CD4-positive, alpha-beta T cell treated with Interleukin-17A for 4 hours (primary cell): ENCODE data around the gene SLAMF6.
A peak's percentile ranks its signal among the peaks of the same experiment; 100 is the strongest.
"Not testable (repeated sequence)": the region's sequence is repeated elsewhere in the genome, so short reads cannot be mapped to it uniquely, and the experiment has no call there.

Experiments used
- DNase-seq: peaks from one replicate; pipeline ENCODE4 v3.0.0-alpha.2; 2020; ENCODE audit warnings: mixed read lengths

The SLAMF6 gene

GRCh38 chr1:160500321-160500990 lies 22.6 kb downstream of the SLAMF6 start:
- no peak for DNase-seq

DNA sequence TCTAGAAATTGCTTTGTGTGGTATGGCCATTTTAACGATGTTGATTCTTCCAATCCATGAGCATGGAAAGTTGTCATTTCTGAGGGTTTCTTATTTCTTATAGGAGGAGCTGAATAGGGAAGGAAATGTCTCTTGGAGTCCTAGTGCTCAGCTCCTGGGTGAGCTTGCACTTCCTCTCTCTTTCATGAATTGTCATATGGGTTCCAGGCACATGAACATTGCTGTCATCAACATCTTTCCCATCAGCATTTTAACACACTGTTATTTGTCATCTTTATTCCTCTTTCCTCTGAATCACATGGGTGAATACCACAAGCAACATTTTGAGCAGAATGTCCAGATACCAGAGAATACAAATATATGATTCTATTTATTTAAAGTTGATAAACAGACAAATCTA lies 23.4 kb downstream of the SLAMF6 start:
- no peak for DNase-seq

GRCh38 chr1:160498301-160499065 lies 24.6 kb downstream of the SLAMF6 start:
- DNase-seq = not testable (repeated sequence)

DNA sequence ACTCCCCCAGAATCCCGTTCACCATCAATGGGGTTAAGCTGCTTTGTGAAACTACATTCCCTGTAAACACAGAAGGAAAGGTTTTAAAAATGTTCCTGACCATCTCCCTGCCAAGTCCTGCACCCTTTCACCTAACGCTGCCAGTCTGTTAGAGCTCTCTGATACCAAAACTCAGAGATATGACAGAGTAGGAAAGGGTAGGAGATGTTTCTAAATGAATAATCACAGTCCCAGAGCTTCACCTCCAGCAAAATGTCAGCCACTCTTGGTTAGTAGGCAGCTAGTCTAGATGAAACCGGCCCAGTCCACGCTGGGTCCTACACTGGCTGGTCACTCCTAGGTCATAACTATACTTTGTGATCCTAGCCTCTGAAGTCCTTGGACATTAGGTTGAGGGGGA lies 26.7 kb downstream of the SLAMF6 start:
- DNase-seq = no peak

DNA sequence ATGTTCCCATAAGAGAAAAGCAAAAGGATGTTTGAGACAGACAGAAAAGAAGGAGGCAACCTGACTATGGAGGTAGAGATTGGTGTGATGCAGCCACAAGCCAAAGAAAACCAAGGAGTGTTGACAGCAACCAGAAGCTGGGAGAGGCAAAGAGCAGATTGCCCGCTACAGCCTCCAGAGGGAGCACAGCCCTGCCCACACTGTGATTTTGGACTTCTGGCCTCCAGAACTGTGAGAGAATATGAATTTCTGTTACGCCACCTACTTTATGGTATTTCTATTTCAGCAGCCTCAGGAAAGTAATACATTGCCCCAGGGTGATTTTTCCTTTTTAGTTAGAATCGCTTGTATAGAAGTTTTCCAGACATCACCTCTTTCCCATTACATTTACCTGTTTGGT lies 28.4 kb downstream of the SLAMF6 start:
- DNase-seq = peak; percentile 29

DNA sequence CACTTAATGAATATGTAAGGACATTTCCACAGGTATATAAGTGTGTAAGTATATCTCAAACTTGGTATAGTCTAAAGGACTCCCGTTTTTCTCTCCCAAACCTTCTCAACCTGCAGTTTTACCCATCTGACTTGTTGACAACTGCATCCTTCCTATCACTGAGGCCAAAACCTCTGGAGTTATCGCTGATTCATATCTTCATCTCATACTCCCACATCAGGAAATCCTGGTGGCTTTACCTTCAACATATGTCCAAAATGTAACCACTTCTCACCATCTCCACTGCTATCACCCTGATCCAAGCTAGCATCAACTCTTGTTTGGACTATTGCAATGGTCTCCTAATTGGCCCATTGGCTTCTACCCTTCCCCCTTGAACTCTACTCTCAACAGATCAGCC lies 30.4 kb downstream of the SLAMF6 start:
- DNase-seq = no peak

GRCh38 chr1:160491981-160492380 lies 31.1 kb downstream of the SLAMF6 start:
- no peak for DNase-seq

GRCh38 chr1:160491017-160491416 lies 32.0 kb downstream of the SLAMF6 start:
- DNase-seq = no peak

GRCh38 chr1:160489513-160490261 lies 33.4 kb downstream of the SLAMF6 start:
- DNase-seq = no peak

GRCh38 chr1:160488347-160489058 lies 34.6 kb downstream of the SLAMF6 start:
- no peak for DNase-seq

DNA sequence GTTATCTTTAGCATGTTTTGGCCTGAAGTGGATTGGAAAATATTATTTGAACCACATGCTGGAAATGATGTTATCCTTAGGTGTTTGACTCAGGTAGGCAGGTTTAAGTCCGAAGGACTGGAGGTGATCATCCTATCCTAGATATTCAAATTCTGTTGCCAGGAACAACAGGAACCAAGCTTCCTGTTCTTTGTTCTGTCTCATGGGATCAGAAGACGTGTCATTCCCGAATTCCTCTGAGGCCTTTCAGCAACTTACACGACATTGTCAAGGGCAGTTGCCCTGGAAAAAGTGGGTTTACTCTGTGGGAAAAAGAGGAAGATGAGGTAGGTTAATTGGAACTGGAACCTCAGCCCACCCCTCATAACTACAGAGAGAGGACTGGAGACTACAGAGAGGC lies 36.6 kb downstream of the SLAMF6 start:
- no peak for DNase-seq

GRCh38 chr1:160483505-160484185 lies 39.4 kb downstream of the SLAMF6 start:
- DNase-seq = no peak

DNA sequence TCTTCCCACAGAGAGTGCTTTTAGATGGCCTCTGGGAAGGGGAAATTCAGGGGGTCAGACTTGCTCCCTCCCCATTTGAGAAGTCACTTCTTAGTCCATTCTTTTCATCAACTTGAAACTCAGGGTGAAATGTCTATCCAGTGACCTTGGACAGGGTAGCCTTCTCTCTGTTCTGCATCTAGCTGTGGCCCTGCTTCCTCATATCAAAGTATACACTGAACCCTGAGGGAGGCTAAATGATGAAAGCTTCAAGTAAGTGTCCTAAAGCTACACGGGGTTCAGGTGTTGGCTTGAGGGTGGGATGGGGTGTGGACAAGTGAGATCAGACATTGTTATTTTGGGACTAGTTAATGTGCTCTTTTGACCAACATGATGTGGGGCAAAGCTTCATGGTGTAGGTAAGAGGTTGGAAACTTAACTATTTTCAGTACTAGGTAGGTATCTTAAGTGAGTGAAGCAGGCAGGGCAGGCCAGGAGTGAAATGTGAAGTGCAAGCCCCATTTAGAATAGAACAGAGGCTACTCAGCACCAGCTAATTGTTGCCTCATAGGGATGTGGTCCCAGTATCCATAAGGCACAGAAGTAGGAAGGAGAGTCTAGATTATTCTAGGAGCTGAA lies 41.0 kb downstream of the SLAMF6 start:
- no peak for DNase-seq

DNA sequence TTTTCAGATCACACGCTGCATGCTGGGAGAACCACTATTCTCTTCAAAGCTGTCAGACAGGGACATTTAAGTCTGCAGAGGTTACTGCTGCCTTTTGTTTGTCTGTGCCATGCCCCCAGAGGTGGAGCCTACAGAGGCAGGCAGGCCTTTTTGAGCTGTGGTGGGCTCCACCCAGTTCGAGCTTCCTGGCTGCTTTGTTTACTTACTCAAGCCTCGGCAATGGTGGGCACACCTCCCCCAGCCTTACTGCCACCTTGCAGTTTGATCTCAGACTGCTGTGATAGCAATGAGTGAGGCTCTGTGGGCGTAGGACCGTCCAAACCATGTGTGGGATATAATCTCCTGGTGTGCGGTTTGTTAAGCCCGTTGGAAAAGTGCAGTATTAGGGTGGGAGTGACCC lies 42.3 kb downstream of the SLAMF6 start:
- peak; percentile 21 for DNase-seq

GRCh38 chr1:160479091-160479490 lies 44.0 kb downstream of the SLAMF6 start:
- not testable (repeated sequence) for DNase-seq

DNA sequence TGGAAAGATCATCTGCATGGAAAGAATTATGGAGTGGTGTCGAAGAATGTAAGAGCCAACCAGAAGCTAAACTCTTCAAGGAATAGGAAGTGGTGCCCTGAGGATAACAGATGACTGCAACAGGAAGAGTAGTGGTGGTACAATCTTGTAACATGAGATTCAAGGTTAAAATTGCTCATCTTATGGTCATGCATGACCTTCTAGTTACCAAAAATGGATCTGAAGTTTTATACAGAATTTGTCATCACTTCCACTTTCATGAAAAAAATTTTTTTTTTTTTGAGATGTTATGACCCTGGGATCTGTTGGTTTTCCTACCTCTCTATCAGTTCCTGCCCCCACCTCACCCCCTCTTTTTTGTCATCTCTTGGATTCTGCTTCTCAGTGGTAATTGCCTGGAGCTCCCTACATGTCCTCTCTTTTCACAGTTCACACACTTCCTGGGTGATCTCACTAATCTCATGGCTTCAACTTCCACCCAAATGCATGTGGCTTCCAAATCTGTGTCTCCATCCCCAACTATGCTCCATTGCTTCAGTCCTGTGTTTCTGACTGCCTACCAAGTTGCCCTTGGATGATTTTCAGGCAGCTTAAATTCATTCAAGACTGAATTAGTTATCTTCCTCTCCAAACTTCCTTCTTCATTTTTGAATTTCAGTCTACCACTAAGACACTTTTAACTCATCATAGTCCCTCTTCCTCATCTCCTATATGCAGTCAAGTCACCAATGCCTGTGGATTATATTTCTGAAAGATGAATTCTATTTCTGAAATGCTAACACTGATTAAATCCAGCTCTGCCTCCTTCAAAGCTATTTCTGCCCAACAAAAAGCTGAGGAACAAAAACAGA lies 48.4 kb downstream of the SLAMF6 start:
- DNase-seq = no peak

DNA sequence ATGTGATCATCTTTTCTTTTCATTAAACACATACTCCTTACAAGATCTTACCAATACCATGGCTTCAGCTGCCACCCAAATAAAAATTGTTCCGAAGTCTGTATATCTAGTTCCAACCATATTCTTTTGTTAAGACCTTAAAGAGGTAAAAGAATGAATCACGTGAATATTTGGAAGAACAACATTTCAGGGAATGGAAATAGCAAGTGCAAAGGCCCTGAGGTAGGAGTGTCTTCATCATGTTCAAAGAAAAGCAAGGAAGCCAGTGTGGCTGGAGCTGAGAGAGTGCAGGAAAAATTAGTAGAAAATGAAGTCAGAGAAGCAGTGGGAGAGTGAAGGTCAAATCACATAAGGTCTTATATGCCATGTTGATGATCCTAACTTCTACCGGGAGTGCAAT lies 50.9 kb downstream of the SLAMF6 start:
- no peak for DNase-seq

DNA sequence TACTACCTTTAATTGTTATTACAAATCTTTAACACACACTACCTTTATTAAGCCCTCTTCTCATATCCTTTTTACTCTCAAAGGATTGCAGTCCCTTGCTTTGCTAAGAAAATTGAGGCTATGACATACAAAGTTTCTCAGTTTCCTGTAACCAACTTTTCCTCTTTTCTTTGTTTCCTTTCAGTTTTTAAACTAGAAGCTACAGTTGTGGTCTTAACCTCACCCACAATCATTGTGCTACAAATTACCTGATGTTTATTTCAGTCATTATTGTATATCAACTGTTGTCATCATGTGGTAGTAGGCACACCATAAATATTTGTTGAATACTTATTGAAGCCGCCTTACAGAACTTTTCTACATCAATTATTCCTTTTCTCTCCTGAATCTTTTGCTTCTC lies 51.8 kb downstream of the SLAMF6 start:
- no peak for DNase-seq

DNA sequence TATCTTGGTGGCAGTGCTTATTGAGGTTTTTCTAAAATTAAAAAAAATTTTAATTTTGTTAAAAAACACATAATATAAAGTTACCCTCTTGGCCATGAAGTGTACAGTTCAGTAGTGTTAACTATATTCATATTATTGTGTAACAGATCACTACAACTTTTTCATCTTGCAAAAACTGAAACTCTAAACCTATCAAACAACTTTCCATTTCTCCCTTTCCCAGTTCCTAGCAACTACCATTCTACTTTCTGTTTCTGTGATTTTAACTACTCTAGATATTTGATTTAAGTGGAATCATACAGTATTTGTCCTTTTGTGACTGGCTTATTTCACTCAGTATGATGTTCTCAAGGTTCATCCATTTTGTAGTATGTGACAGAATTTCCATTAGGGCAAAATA lies 55.5 kb downstream of the SLAMF6 start:
- DNase-seq = no peak

DNA sequence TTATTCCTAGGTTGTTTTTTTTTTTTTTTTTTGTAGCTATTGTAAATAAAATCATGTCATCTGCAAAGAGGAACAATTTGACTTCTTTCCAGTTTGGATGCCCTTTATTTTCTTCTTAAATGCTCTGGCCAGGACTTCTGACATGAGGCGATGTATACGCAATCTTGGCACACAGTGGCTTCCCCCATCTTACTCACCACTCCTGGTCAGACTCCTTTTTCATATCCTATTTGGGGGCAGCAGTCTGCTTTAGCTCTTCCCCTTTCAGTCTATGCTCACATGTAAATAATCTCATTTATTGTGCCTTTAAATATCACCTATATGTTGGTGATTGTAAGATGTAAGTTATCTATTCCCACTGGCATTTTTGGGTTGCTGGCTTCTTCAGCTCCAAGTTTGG lies 56.1 kb downstream of the SLAMF6 start:
- no peak for DNase-seq

DNA sequence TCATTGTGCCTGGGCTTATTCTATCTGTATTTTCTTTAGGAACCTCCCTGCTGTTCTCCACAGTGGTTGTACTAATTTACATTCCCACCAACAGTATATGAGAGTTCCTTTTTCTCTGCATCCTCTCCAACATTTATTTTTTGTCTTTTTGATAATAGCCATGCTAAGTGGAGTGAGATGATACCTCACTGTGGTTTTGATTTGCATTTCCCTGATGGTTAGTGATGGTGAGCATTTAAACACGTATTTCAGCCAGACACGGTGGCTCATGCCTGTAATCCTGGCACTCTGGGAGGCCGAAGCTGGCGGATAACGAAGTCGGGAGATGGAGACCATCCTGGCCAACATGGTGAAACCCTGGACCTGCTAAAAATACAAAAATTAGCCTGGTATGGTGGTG lies 57.9 kb downstream of the SLAMF6 start:
- DNase-seq = no peak
